ENCODE data around the gene HHAT. TPM values are rescaled to one million over a fixed set of nuclear protein-coding genes. Genes with fewer than 3 reads are reported as not detected.

The HHAT gene
- polyA plus RNA-seq, 2 of the 4 experiments (the other 2 are of a cell fraction) = 3.8 to 4.5 TPM

- ChIA-PET POLR2A (no interaction called here), CTCF (interaction anchor here (0.7 to 1.7 kb wide), 5 partner anchors 10 to 522 kb away, joined by 3 to 6 read pairs (median 4); partner anchors contain the start of gene KCNH1)
- Histone ChIP-seq H3K27ac (no peak overlapping the region), H3K9me3 (no peaks in the 10 kb centered on the region), H3K4me3 (no peak overlapping the region), H3K4me2 (no peak overlapping the region), H3K4me1 (no peaks in the 10 kb centered on the region)
- FAIRE-seq (no peak), DNase-seq (ENCODE audit: low read depth in 1 of 2, low spot score in 1 of 2) (no peak), ATAC-seq (no peak)
- TF ChIP-seq POLR2AphosphoS2 (conservative IDR thresholded peaks at IDR 0.05; ENCODE audit: low read length) (no peak), HEYL (CRISPR knock-in tag; IDR thresholded peaks at IDR 0.05) (no peak), ZFP36 (IDR thresholded peaks at IDR 0.05; ENCODE audit: borderline replicate concordance, partially characterized antibody) (no peak), SREBF2 (IDR thresholded peaks at IDR 0.05) (no peak), SMC3 (IDR thresholded peaks at IDR 0.05) (no peak), MAFK (IDR thresholded peaks at IDR 0.05; ENCODE audit: partially characterized antibody) (no peak), HDAC2 (IDR thresholded peaks at IDR 0.05) (no peak), ELK1 (IDR thresholded peaks at IDR 0.05; ENCODE audit: low read depth, low read length) (no peak), KDM5A (IDR thresholded peaks at IDR 0.05) (no peak), FOXS1 (CRISPR knock-in tag; IDR thresholded peaks at IDR 0.05) (no peak), RFX5 (IDR thresholded peaks at IDR 0.05) (no peak), CEBPB (IDR thresholded peaks at IDR 0.05) (no peak), MYC (IDR thresholded peaks at IDR 0.05; ENCODE audit: borderline replicate concordance, low read length) (no peak), EP300 (IDR thresholded peaks at IDR 0.05) (no peak), NR3C1 (IDR thresholded peaks at IDR 0.05) (no peak), CHD2 (IDR thresholded peaks at IDR 0.05; ENCODE audit: low read length, partially characterized antibody) (no peak), ESRRA (IDR thresholded peaks at IDR 0.05; ENCODE audit: borderline replicate concordance, low read length) (no peak), MAX (IDR thresholded peaks at IDR 0.05) (no peak), JUNB (IDR thresholded peaks at IDR 0.05) (no peak), HES2 (IDR thresholded peaks at IDR 0.05) (no peak)
- 87% methylated on average over 4 of the region's 4 CpGs for WGBS (ENCODE audit: missing lambda C conversion rate)
These were observed 333.8 kb downstream of the HHAT start for GRCh38 chr1:210662291-210663050.

- no peak for TF ChIP-seq TP53 (CRISPR knock-in tag; IDR thresholded peaks at IDR 0.05)
- no peak for TF ChIP-seq EHF (CRISPR knock-in tag; IDR thresholded peaks at IDR 0.05)
- no peak for TF ChIP-seq REST (IDR thresholded peaks at IDR 0.05)
- no peak for TF ChIP-seq RAD21 (conservative IDR thresholded peaks at IDR 0.05 in 1 of 2, IDR thresholded peaks at IDR 0.05 in 1 of 2)
- no peak for TF ChIP-seq NPAS2 (CRISPR knock-in tag; IDR thresholded peaks at IDR 0.05; ENCODE audit: borderline replicate concordance)
- TF ChIP-seq ZC3H11A (IDR thresholded peaks at IDR 0.05) = no peak
- no peak for TF ChIP-seq RFX5 (IDR thresholded peaks at IDR 0.05)
- no peak for TF ChIP-seq KDM5A (IDR thresholded peaks at IDR 0.05)
- no peak for TF ChIP-seq TFCP2L1 (CRISPR knock-in tag; IDR thresholded peaks at IDR 0.05)
- no peak for TF ChIP-seq PBX3 (IDR thresholded peaks at IDR 0.05)
- TF ChIP-seq HMGXB4 (CRISPR knock-in tag; IDR thresholded peaks at IDR 0.05; ENCODE audit: borderline replicate concordance) = no peak
- ATAC-seq = no peak
- CTCF ChIA-PET = interaction anchor here (1.3 kb wide), 1 partner anchor 470 kb away, joined by 4 read pairs; the partner anchor contains the start of gene KCNH1
- no peak overlapping the region for H3K4me2 ChIP-seq
- POLR2A ChIA-PET = no interaction called here
- no peak overlapping the region for H3K27ac ChIP-seq
- WGBS (ENCODE audit: missing lambda C conversion rate) = 52% methylated on average over 7 of the region's 7 CpGs
- H3K4me3 ChIP-seq = no peak overlapping the region
- no peak for FAIRE-seq
- no peaks in the 10 kb centered on the region for H3K9me3 ChIP-seq
- DNase-seq (ENCODE audit: low read depth in 1 of 2, low spot score in 1 of 2) = no peak
- H3K4me1 ChIP-seq = no peaks in the 10 kb centered on the region
These were observed 335.2 kb downstream of the HHAT start for GRCh38 chr1:210663730-210664573.
